Measurements from ENCODE around the gene ASAH2B. TPM values are rescaled to one million over a fixed set of nuclear protein-coding genes. Genes with fewer than 3 reads are reported as not detected.

The ASAH2B gene
- total and polyA plus RNA-seq, 2 donors (not counting 3 experiments of a cell fraction or from before 2014, with no cell fraction given): 1.9 to 6.5 TPM

DNA sequence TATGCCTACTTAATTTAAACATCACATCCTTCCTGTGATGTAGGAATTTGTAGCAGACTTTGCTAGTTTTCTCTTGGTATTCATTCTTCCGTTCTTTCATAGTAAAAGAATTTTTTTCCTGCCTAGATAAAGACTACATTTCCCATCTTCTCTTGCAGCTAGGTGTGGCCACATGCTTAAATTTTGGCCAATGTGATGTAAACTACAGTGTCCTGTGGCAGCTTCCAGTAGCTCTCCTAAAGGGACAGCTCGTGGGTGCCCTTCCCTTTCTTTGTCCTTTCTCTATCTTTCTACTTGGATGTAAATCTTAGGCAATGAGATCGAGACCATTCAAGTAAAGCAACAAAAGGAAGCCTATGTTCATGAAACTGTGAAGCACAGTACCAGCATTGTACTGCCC is 58.6 kb downstream of the ASAH2B start:
- dilution Hi-C loops (cut with MboI; ENCODE audit: extremely low pct_ligation_motif_present, low sequenced_read_pairs): no loop called here
- TF ChIP-seq POLR2AphosphoS5 (IDR thresholded peaks at IDR 0.05; ENCODE audit: insufficient read depth, low read depth, low read length): no peak
- TF ChIP-seq JUN (IDR thresholded peaks at IDR 0.05; ENCODE audit: borderline replicate concordance, insufficient read depth, insufficient read length, low read depth): no peak
- TF ChIP-seq FOS (IDR thresholded peaks at IDR 0.05; ENCODE audit: borderline replicate concordance, insufficient read depth, low read length): no peak
- no peak for TF ChIP-seq MYC (IDR thresholded peaks at IDR 0.05; ENCODE audit: low read depth, low read length)
- TF ChIP-seq POLR2A (IDR thresholded peaks at IDR 0.05; ENCODE audit: low read depth, low read length): no peak
- TF ChIP-seq, protein P1, sequence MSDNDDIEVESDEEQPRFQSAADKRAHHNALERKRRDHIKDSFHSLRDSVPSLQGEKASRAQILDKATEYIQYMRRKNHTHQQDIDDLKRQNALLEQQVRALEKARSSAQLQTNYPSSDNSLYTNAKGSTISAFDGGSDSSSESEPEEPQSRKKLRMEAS (IDR thresholded peaks at IDR 0.05; ENCODE audit: insufficient read depth, insufficient read length): no peak
- no peak for TF ChIP-seq GATA2 (IDR thresholded peaks at IDR 0.05; ENCODE audit: insufficient read depth, insufficient read length, low read depth, low read length)
- no peak for TF ChIP-seq EZH2 (IDR thresholded peaks at IDR 0.05; ENCODE audit: borderline replicate concordance, low read depth, low read length, severe bottlenecking)
- TF ChIP-seq, protein P2, sequence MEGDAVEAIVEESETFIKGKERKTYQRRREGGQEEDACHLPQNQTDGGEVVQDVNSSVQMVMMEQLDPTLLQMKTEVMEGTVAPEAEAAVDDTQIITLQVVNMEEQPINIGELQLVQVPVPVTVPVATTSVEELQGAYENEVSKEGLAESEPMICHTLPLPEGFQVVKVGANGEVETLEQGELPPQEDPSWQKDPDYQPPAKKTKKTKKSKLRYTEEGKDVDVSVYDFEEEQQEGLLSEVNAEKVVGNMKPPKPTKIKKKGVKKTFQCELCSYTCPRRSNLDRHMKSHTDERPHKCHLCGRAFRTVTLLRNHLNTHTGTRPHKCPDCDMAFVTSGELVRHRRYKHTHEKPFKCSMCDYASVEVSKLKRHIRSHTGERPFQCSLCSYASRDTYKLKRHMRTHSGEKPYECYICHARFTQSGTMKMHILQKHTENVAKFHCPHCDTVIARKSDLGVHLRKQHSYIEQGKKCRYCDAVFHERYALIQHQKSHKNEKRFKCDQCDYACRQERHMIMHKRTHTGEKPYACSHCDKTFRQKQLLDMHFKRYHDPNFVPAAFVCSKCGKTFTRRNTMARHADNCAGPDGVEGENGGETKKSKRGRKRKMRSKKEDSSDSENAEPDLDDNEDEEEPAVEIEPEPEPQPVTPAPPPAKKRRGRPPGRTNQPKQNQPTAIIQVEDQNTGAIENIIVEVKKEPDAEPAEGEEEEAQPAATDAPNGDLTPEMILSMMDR (IDR thresholded peaks at IDR 0.05; ENCODE audit: extremely low read depth in 1 of 2, insufficient read depth in 1 of 2, low read depth in 1 of 2, low read length in 2 of 2): no peak

More for the DNA sequence above, 58.6 kb downstream of the ASAH2B start:
- peaks cover 7 to 11% of the 10 kb centered on the region in 2 experiments for H3K27me3 ChIP-seq (ENCODE audit: control insufficient read depth in 2 of 2, insufficient read depth in 2 of 2, low read length in 2 of 2)
- no peak overlapping the region for H3K27ac ChIP-seq (ENCODE audit: insufficient read depth, low read depth, low read length)
- intact Hi-C loops (cut with micrococcal nuclease): no loop called here
- DNase-seq (ENCODE audit: low read depth, low spot score): no peak
- POLR2A ChIA-PET: no interaction called here
- no peaks in the 10 kb centered on the region for H4K20me1 ChIP-seq (replicated peaks; ENCODE audit: control insufficient read depth, extremely low read depth, insufficient read depth, low read length)
- no peaks in the 10 kb centered on the region for H3K36me3 ChIP-seq (ENCODE audit: control insufficient read depth in 2 of 2, extremely low read depth in 1 of 2, insufficient read depth in 2 of 2, low read length in 2 of 2)
- H2AFZ ChIP-seq (ENCODE audit: low read depth, low read length): no peak overlapping the region
- H3K9ac ChIP-seq (replicated peaks; ENCODE audit: extremely low read depth, insufficient read depth, low read length): no peak overlapping the region
- peaks cover 2% of the 10 kb centered on the region for H3K9me1 ChIP-seq (replicated peaks; ENCODE audit: control insufficient read depth, extremely low read depth, insufficient read depth, low read length)
- no peak overlapping the region for H3K4me2 ChIP-seq (ENCODE audit: insufficient read depth, low read length)
- no peak overlapping the region for H3K4me3 ChIP-seq (replicated peaks in 1 of 3; ENCODE audit: insufficient read depth in 1 of 3, low read depth in 1 of 3, low read length in 3 of 3)
- CTCF ChIA-PET: interaction anchor here (1.5 kb wide), 1 partner anchor 9 kb away, joined by 7 read pairs; no protein-coding TSS in a partner anchor
- no TSS peak for BruUV-seq (replicated peaks)
- H3K4me1 ChIP-seq (ENCODE audit: control insufficient read depth, extremely low read depth, insufficient read depth, low read length): no peaks in the 10 kb centered on the region
- H3K9me3 ChIP-seq (replicated peaks; ENCODE audit: control insufficient read depth, insufficient read depth, low read length): no peaks in the 10 kb centered on the region
- FAIRE-seq: no peak
- H3K79me2 ChIP-seq (ENCODE audit: control insufficient read depth, insufficient read depth, low read length): no peaks in the 10 kb centered on the region

Measured in endothelial cell of umbilical vein (primary cell).